MCF 10A (cell line): Measurements from ENCODE around the gene GRID2IP. TPM values are rescaled to one million over a fixed set of nuclear protein-coding genes. Genes with fewer than 3 reads are reported as not detected.

Experiments
- BruUV-seq: library from RNA; stranded (reverse); fragments of 400-500 nt; replicated peaks from 2 replicates; lab custom pipeline; 2021; lab: Mats Ljungman, UMichigan
- CTCF ChIA-PET: fragments of 300-600 bp; sonication (Branson Sonifier 250); formaldehyde crosslinking; extraction: SDS; loops from one replicate; lab custom pipeline; 2021; ENCODE audit warnings: antibody characterized with exemption, inconsistent platforms; lab: Yijun Ruan, JAX
- POLR2A ChIA-PET: fragments of 300-600, 350-650 bp; sonication (Branson Sonifier 250); formaldehyde crosslinking; extraction: SDS; loops from one replicate; lab custom pipeline; 2020; ENCODE audit warnings: antibody characterized with exemption, inconsistent platforms; lab: Yijun Ruan, JAX
- DNase-seq: peaks from one replicate; pipeline ENCODE4 v3.0.0-alpha.2; 2018; ENCODE audit not compliant: unreplicated experiment
- H3K27ac Mint-ChIP-seq: one replicate; pipeline ENCODE4 v1.8.0; 2022; ENCODE audit warnings: mild to moderate bottlenecking, low read depth, mixed read lengths; ENCODE audit not compliant: unreplicated experiment
- H3K27me3 Mint-ChIP-seq: one replicate; pipeline ENCODE4 v1.8.0; 2022; ENCODE audit warnings: mixed read lengths; ENCODE audit not compliant: insufficient read depth, unreplicated experiment
- H3K36me3 Mint-ChIP-seq: one replicate; pipeline ENCODE4 v1.8.0; 2022; ENCODE audit warnings: mild to moderate bottlenecking, moderate library complexity, mixed read lengths; ENCODE audit not compliant: insufficient read depth, unreplicated experiment
- H3K4me1 Mint-ChIP-seq: one replicate; pipeline ENCODE4 v1.8.0; 2022; ENCODE audit warnings: mixed read lengths; ENCODE audit not compliant: insufficient read depth, unreplicated experiment
- H3K4me3 Mint-ChIP-seq: one replicate; pipeline ENCODE4 v1.8.0; 2022; ENCODE audit warnings: mild to moderate bottlenecking, moderate library complexity, mixed read lengths; ENCODE audit not compliant: unreplicated experiment
- H3K9me3 Mint-ChIP-seq: one replicate; pipeline ENCODE4 v1.8.0; 2022; ENCODE audit warnings: mixed read lengths; ENCODE audit not compliant: unreplicated experiment
- CTCF ChIP-seq: fragments of 200-600 bp; IDR thresholded peaks from one replicate; pipeline ENCODE4 v1.8.0; 2022; ENCODE audit warnings: antibody characterized with exemption, mild to moderate bottlenecking; ENCODE audit not compliant: unreplicated experiment
- intact Hi-C: fragments of 100-400 bp; cut with micrococcal nuclease; formaldehyde crosslinking; loops from 2 replicates; pipeline ENCODE4 v1.14.1; 2022
- total RNA-seq: library from RNA; stranded (reverse); gene quantifications from 2 replicates; pipeline ENCODE4 v1.2.3, GENCODE V29; 2022

Gene GRID2IP
- total RNA-seq, 1 experiment from 2014 or later: not detected

GRCh38 chr7:6516387-6516983 lies 34.8 kb downstream of the GRID2IP start:
- no peaks in the 10 kb centered on the region for H3K9me3 Mint-ChIP-seq
- no peaks in the 10 kb centered on the region for H3K36me3 Mint-ChIP-seq
- H3K27ac Mint-ChIP-seq: no peak overlapping the region
- H3K4me1 Mint-ChIP-seq: peaks cover 7% of the 10 kb centered on the region
- intact Hi-C loops: loop anchor here (2.0 to 5.0 kb wide), 2 partner anchors 42 to 56 kb away; no protein-coding TSS in a partner anchor
- peak; percentile 86 for DNase-seq
- ChIA-PET CTCF (interaction anchor here (0.6 to 3.0 kb wide), 23 partner anchors 10 to 1262 kb away, joined by 3 to 15 read pairs (median 4); partner anchors contain the start of gene INTS15), POLR2A (interaction anchor here (0.7 to 0.8 kb wide), 2 partner anchors 25 to 341 kb away, joined by 3 read pairs; no protein-coding TSS in a partner anchor)
- no peaks in the 10 kb centered on the region for H3K27me3 Mint-ChIP-seq
- H3K4me3 Mint-ChIP-seq: peak overlapping the region; percentile 51
- BruUV-seq: no TSS peak
- TF ChIP-seq CTCF: peak; percentile 88

- no peak for TF ChIP-seq CTCF
- H3K4me1 Mint-ChIP-seq: peaks cover 7% of the 10 kb centered on the region
- no peaks in the 10 kb centered on the region for H3K36me3 Mint-ChIP-seq
- no TSS peak for BruUV-seq
- CTCF ChIA-PET: interaction anchor here (0.5 to 3.0 kb wide), 4 partner anchors 15 to 377 kb away, joined by 3 to 12 read pairs (median 3); partner anchors contain the start of gene INTS15
- H3K27me3 Mint-ChIP-seq: no peaks in the 10 kb centered on the region
- H3K27ac Mint-ChIP-seq: no peak overlapping the region
- H3K4me3 Mint-ChIP-seq: no peak overlapping the region
- POLR2A ChIA-PET: no interaction called here
- H3K9me3 Mint-ChIP-seq: no peaks in the 10 kb centered on the region
- intact Hi-C loops: no loop called here
- no peak for DNase-seq
Observed at GRCh38 chr7:6513541-6513940, 37.7 kb downstream of the GRID2IP start.

GRCh38 chr7:6512892-6513291 lies 38.4 kb downstream of the GRID2IP start:
- no peak for TF ChIP-seq CTCF
- DNase-seq: no peak
- no peak overlapping the region for H3K27ac Mint-ChIP-seq
- intact Hi-C loops: no loop called here
- CTCF ChIA-PET: interaction anchor here (0.6 kb wide), 1 partner anchor 126 kb away, joined by 3 read pairs; no protein-coding TSS in a partner anchor
- no TSS peak for BruUV-seq
- no peaks in the 10 kb centered on the region for H3K9me3 Mint-ChIP-seq
- H3K4me3 Mint-ChIP-seq: no peak overlapping the region
- H3K36me3 Mint-ChIP-seq: no peaks in the 10 kb centered on the region
- H3K27me3 Mint-ChIP-seq: no peaks in the 10 kb centered on the region
- H3K4me1 Mint-ChIP-seq: peaks cover 7% of the 10 kb centered on the region
- POLR2A ChIA-PET: no interaction called here

- CTCF ChIA-PET: no interaction called here
- H3K4me1 Mint-ChIP-seq: peaks cover 6% of the 10 kb centered on the region
- no peaks in the 10 kb centered on the region for H3K36me3 Mint-ChIP-seq
- no peak for TF ChIP-seq CTCF
- no peaks in the 10 kb centered on the region for H3K9me3 Mint-ChIP-seq
- H3K27ac Mint-ChIP-seq: no peak overlapping the region
- POLR2A ChIA-PET: no interaction called here
- no TSS peak for BruUV-seq
- no peak overlapping the region for H3K4me3 Mint-ChIP-seq
- no peak for DNase-seq
- intact Hi-C loops: no loop called here
- peaks cover 21% of the 10 kb centered on the region for H3K27me3 Mint-ChIP-seq
Observed at GRCh38 chr7:6510476-6511133, 40.7 kb downstream of the GRID2IP start.
